ENCODE measurements around the gene MGLL. TPM values are rescaled to one million over a fixed set of nuclear protein-coding genes. Genes with fewer than 3 reads are reported as not detected.

Gene MGLL
- total RNA-seq, 2 experiments from 2014 or later, result 0.28 to 0.38 TPM

DNA sequence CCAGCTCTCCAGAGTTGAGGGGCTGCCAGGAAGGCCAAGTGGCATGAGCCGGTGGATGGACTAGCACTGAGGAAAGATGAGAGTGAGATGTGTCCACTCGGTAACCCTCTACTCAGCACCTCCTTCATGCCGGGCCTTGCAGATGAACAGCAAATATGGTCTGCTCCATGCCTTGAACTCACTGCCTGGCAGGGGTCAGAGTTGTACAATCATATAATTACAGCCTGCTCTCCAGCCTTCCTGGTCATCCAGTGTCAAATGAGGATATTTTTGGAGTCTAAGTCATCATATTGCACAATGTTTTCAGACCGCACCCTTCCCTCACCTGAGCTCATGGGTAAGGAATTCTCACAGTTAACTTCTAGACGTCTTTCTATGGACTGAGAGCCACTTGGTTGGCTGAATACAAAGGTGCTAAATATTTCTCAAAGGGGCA, 4.9 kb downstream of the MGLL start:
- no peak for DNase-seq
- Histone ChIP-seq H3K9me3 (ENCODE audit: control insufficient read depth in 1 of 2, insufficient read depth in 1 of 2, low read length in 2 of 2) (peaks cover 0 to 12% of the 10 kb centered on the region in 2 experiments), H3K4me3 (ENCODE audit: low read length) (no peak overlapping the region), H3K27ac (ENCODE audit: low read depth in 1 of 2, low read length in 2 of 2) (no peak overlapping the region), H3K36me3 (ENCODE audit: insufficient read depth, low read length) (no peaks in the 10 kb centered on the region), H3K27me3 (ENCODE audit: control insufficient read depth in 1 of 2, insufficient read depth in 2 of 2, low read length in 2 of 2) (peaks cover 13 to 33% of the 10 kb centered on the region in 2 experiments), H3K4me1 (ENCODE audit: insufficient read depth, low read length) (peaks cover 4% of the 10 kb centered on the region)
- Mint-ChIP-seq H3K36me3 (ENCODE audit: low read depth) (no peaks in the 10 kb centered on the region), H3K4me1 (ENCODE audit: low read depth) (peaks cover 8% of the 10 kb centered on the region), H3K4me3 (no peak overlapping the region), H3K27ac (no peak overlapping the region), H3K27me3 (peaks cover 38% of the 10 kb centered on the region), H3K9me3 (no peaks in the 10 kb centered on the region)
- ChIA-PET CTCF (no interaction called here), POLR2A (no interaction called here)
- intact Hi-C loops (cut with DNase I, micrococcal nuclease), result no loop called here
- no peak for ATAC-seq (ENCODE audit: poor library complexity)
- TF ChIP-seq, protein P1, sequence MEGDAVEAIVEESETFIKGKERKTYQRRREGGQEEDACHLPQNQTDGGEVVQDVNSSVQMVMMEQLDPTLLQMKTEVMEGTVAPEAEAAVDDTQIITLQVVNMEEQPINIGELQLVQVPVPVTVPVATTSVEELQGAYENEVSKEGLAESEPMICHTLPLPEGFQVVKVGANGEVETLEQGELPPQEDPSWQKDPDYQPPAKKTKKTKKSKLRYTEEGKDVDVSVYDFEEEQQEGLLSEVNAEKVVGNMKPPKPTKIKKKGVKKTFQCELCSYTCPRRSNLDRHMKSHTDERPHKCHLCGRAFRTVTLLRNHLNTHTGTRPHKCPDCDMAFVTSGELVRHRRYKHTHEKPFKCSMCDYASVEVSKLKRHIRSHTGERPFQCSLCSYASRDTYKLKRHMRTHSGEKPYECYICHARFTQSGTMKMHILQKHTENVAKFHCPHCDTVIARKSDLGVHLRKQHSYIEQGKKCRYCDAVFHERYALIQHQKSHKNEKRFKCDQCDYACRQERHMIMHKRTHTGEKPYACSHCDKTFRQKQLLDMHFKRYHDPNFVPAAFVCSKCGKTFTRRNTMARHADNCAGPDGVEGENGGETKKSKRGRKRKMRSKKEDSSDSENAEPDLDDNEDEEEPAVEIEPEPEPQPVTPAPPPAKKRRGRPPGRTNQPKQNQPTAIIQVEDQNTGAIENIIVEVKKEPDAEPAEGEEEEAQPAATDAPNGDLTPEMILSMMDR (IDR thresholded peaks at IDR 0.05), result no peak

DNA sequence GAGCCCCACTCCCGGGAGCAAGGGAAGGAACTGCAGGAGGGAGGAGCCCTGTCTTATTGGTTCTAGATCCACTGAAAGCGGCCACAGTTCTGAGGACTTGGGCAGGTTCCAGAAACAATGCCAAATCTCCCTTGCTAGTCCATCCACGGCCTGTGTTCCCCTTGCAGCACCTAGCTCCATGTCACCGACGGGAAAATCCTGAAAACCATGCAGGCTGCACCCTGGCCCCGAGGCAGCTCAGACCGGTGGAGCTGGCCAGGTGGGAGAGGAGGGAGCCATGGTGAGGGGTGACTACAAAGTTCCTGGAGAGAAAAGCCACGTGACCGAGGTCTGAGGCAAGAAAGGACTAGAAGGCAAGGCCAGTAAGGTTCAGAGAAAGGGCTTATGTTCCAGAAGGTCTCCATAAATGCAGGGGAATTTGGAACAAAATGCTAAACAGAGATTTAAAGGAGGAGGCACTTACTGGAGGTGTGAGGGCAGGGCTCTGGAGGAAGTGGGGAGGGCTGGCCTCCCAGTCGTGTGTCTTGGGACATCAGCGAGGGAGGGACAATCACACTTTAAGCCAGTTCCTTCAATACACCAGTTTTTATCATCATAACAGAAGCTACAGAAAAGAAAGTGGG, 5.4 kb downstream of the MGLL start:
- Mint-ChIP-seq H3K4me1 (ENCODE audit: low read depth) (peaks cover 5% of the 10 kb centered on the region), H3K27me3 (peaks cover 35% of the 10 kb centered on the region), H3K9me3 (no peaks in the 10 kb centered on the region), H3K27ac (no peak overlapping the region), H3K4me3 (no peak overlapping the region), H3K36me3 (ENCODE audit: low read depth) (no peaks in the 10 kb centered on the region)
- CTCF ChIA-PET, result no interaction called here
- Histone ChIP-seq H3K4me1 (ENCODE audit: insufficient read depth, low read length) (no peaks in the 10 kb centered on the region), H3K27me3 (ENCODE audit: control insufficient read depth in 1 of 2, insufficient read depth in 2 of 2, low read length in 2 of 2) (peaks cover 8 to 28% of the 10 kb centered on the region in 2 experiments), H3K4me3 (ENCODE audit: low read length) (no peak overlapping the region), H3K27ac (ENCODE audit: low read depth in 1 of 2, low read length in 2 of 2) (no peak overlapping the region), H3K9me3 (ENCODE audit: control insufficient read depth in 1 of 2, insufficient read depth in 1 of 2, low read length in 2 of 2) (peaks cover 0 to 9% of the 10 kb centered on the region in 2 experiments), H3K36me3 (ENCODE audit: insufficient read depth, low read length) (no peaks in the 10 kb centered on the region)
- no peak for DNase-seq
- TF ChIP-seq, protein P1 (IDR thresholded peaks at IDR 0.05), result no peak
- no peak for ATAC-seq (ENCODE audit: poor library complexity)
- intact Hi-C loops (cut with DNase I, micrococcal nuclease), result no loop called here
- POLR2A ChIA-PET, result no interaction called here

DNA sequence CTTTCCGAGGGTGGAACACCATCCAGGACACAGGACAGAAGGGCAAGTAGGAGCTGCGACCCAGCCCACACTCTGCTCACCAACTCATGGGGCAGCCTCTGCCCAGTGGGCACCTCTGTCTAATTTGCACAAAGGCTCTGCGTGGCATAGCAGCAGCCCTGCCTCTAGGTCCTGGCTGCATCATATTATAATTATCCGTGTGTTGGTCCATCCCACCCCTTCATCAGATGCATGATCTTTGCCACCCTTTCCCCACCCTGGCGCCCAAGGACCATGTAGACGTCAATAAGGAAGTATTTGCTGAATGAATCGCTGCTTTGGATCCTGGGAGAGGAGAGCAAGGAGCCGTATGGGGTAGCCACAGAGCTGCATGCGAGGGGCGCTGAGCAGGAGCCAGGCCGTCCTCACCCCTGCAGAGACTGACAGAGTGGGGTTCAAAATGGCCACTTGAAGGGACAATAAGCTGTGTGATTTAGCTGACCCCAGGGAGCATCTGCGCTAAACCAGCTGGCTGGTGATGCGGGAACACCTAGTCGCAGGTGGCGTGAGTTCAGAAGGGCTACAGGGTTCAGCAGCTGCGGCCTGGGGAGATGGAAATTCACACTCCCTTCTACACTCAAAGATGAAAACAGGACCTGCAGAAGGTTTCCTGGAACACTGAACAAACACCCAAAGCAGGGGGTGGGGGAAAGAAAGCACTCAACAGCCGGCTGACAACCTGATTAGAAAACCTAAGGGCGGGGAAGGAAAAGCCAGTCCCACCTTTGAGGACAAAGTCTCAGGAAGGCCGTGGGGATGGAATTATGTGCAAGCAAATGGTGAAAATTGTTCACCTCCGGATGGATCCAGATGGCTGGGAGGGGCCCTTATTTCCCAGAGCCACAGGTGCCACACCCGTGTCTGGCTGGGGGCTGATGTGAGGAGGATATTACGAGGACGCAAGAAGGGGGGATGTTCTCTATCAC, 6.4 kb downstream of the MGLL start:
- TF ChIP-seq, protein P1 (IDR thresholded peaks at IDR 0.05), result no peak
- ATAC-seq (ENCODE audit: poor library complexity) (no peak), DNase-seq (no peak)
- peaks cover 3 to 18% of the 10 kb centered on the region in 2 experiments for H3K27me3 ChIP-seq (ENCODE audit: control insufficient read depth in 1 of 2, insufficient read depth in 2 of 2, low read length in 2 of 2)
- ChIA-PET POLR2A (no interaction called here), CTCF (no interaction called here)
- intact Hi-C loops (cut with DNase I, micrococcal nuclease), result no loop called here
- H3K9me3 ChIP-seq (ENCODE audit: control insufficient read depth in 1 of 2, insufficient read depth in 1 of 2, low read length in 2 of 2), result peaks cover 0 to 12% of the 10 kb centered on the region in 2 experiments
- H3K4me1 ChIP-seq (ENCODE audit: insufficient read depth, low read length), result no peaks in the 10 kb centered on the region
- H3K4me3 ChIP-seq (ENCODE audit: low read length), result no peak overlapping the region
- H3K27ac ChIP-seq (ENCODE audit: low read depth in 1 of 2, low read length in 2 of 2), result no peak overlapping the region
- no peaks in the 10 kb centered on the region for H3K9me3 Mint-ChIP-seq
- H3K27ac Mint-ChIP-seq, result no peak overlapping the region
- peaks cover 34% of the 10 kb centered on the region for H3K27me3 Mint-ChIP-seq
- H3K4me3 Mint-ChIP-seq, result no peak overlapping the region
- no peaks in the 10 kb centered on the region for H3K4me1 Mint-ChIP-seq (ENCODE audit: low read depth)
- no peaks in the 10 kb centered on the region for H3K36me3 ChIP-seq (ENCODE audit: insufficient read depth, low read length)
- H3K36me3 Mint-ChIP-seq (ENCODE audit: low read depth), result no peaks in the 10 kb centered on the region

All from CD4-positive, alpha-beta T cell (primary cell).